PC-9 (cell line): ENCODE results near the gene KIAA1958. TPM values are rescaled to one million over a fixed set of nuclear protein-coding genes. Genes with fewer than 3 reads are reported as not detected.

Experiments
- BruUV-seq: library from RNA; stranded (reverse); fragments of 400-500 nt; replicated peaks from 2 replicates; lab custom pipeline; 2021; lab: Mats Ljungman, UMichigan
- CTCF ChIA-PET: fragments of 300-600 bp; sonication (Branson Sonifier 250); formaldehyde crosslinking; loops from one replicate; lab custom pipeline; 2022; ENCODE audit warnings: antibody characterized with exemption; lab: Charles Lee
- POLR2A ChIA-PET: fragments of 300-600 bp; sonication (Branson Sonifier 250); formaldehyde crosslinking; loops from one replicate; lab custom pipeline; 2022; ENCODE audit warnings: antibody characterized with exemption; ENCODE audit not compliant: unreplicated experiment; lab: Charles Lee
- DNase-seq, 2 experiments: peaks; one replicate each; pipeline versions ENCODE4 v3.0.0 to v3.0.0-alpha.2; 2015 to 2022; ENCODE audit warnings: mixed read lengths in 1 of 2
- H2AFZ ChIP-seq: fragments of 200-600 bp; sonication (generic); 2 replicates; pipeline ENCODE4 v1.8.1; 2017; ENCODE audit warnings: antibody characterized with exemption
- H3F3A ChIP-seq: fragments of 200-600 bp; sonication (generic); 2 replicates; pipeline ENCODE4 v1.8.1; 2017; ENCODE audit warnings: antibody characterized with exemption, mild to moderate bottlenecking, low read depth; ENCODE audit not compliant: insufficient read depth
- H3K27ac ChIP-seq: fragments of 200-600 bp; sonication (generic); 2 replicates; pipeline ENCODE4 v1.6.1; 2016; ENCODE audit warnings: mixed run types
- H3K27me3 ChIP-seq: fragments of 200-600 bp; sonication (generic); 2 replicates; pipeline ENCODE4 v1.6.1; 2016; ENCODE audit warnings: low read depth, mixed run types; ENCODE audit not compliant: insufficient read depth
- H3K36me3 ChIP-seq: fragments of 200-600 bp; sonication (generic); 2 replicates; pipeline ENCODE4 v1.6.1; 2016; ENCODE audit warnings: low read depth, mixed run types
- H3K4me1 ChIP-seq: fragments of 200-600 bp; sonication (generic); replicated peaks from 2 replicates; pipeline ENCODE4 v1.6.1; 2016; ENCODE audit warnings: mixed run types; ENCODE audit not compliant: insufficient read depth
- H3K4me2 ChIP-seq: fragments of 200-600 bp; sonication (generic); 2 replicates; pipeline ENCODE4 v1.6.1; 2017; ENCODE audit warnings: mixed run types
- H3K4me3 ChIP-seq: fragments of 200-600 bp; sonication (generic); 2 replicates; pipeline ENCODE4 v1.6.1; 2016; ENCODE audit warnings: mixed run types
- H3K79me2 ChIP-seq: fragments of 200-600 bp; sonication (generic); 2 replicates; pipeline ENCODE4 v1.6.1; 2017; ENCODE audit warnings: low read depth, mixed run types
- H3K9me2 ChIP-seq: fragments of 200-600 bp; sonication (generic); 2 replicates; pipeline ENCODE4 v1.8.1; 2017; ENCODE audit warnings: mild to moderate bottlenecking; ENCODE audit not compliant: insufficient read depth
- H3K9me3 ChIP-seq: fragments of 200-600 bp; sonication (generic); 2 replicates; pipeline ENCODE4 v1.8.1; 2016; ENCODE audit warnings: low read depth; ENCODE audit not compliant: insufficient read depth
- H4K20me1 ChIP-seq: fragments of 200-600 bp; sonication (generic); 2 replicates; pipeline ENCODE4 v1.8.1; 2017; ENCODE audit not compliant: insufficient read depth
- CTCF ChIP-seq: fragments of 200-600 bp; sonication (generic); conservative IDR thresholded peaks from 2 replicates; pipeline ENCODE4 v1.6.1; 2017; ENCODE audit warnings: mixed run types, antibody characterized with exemption, mild to moderate bottlenecking, moderate library complexity
- EZH2 ChIP-seq: fragments of 200-600 bp; sonication (generic); IDR thresholded peaks from 2 replicates; pipeline ENCODE4 v1.8.0; 2017; ENCODE audit warnings: antibody characterized with exemption, low read depth
- intact Hi-C: fragments of 100-400 bp; cut with micrococcal nuclease; formaldehyde crosslinking; loops from one replicate; pipeline ENCODE4 v1.10.0; 2022; ENCODE audit not compliant: unreplicated experiment
- total RNA-seq: library from RNA; stranded (reverse); gene quantifications from 2 replicates; pipeline ENCODE4 v1.2.3, GENCODE V29; 2021

Gene KIAA1958
- total RNA-seq, 1 experiment from 2014 or later = 19.5 TPM

- no peak overlapping the region for H3K4me3 ChIP-seq
- no peaks in the 10 kb centered on the region for H3K79me2 ChIP-seq
- no peaks in the 10 kb centered on the region for H3K4me1 ChIP-seq
- intact Hi-C loops = no loop called here
- no peaks in the 10 kb centered on the region for H3K27me3 ChIP-seq
- no peaks in the 10 kb centered on the region for H3K9me3 ChIP-seq
- no peak overlapping the region for H2AFZ ChIP-seq
- no TSS peak for BruUV-seq
- H3K27ac ChIP-seq = no peak overlapping the region
- no peaks in the 10 kb centered on the region for H4K20me1 ChIP-seq
- no peak overlapping the region for H3K4me2 ChIP-seq
- ChIA-PET CTCF (no interaction called here), POLR2A (interaction anchor here (0.6 to 0.9 kb wide), 3 partner anchors 165 to 577 kb away, joined by 3 to 10 read pairs (median 3); no protein-coding TSS in a partner anchor)
- H3K9me2 ChIP-seq = no peaks in the 10 kb centered on the region
- no peaks in the 10 kb centered on the region for H3K36me3 ChIP-seq
- H3F3A ChIP-seq = no peaks in the 10 kb centered on the region
- TF ChIP-seq CTCF (no peak), EZH2 (no peak)
- no peak for DNase-seq
Measured at GRCh38 chr9:112654282-112654681, 167.7 kb downstream of the KIAA1958 start.

DNA sequence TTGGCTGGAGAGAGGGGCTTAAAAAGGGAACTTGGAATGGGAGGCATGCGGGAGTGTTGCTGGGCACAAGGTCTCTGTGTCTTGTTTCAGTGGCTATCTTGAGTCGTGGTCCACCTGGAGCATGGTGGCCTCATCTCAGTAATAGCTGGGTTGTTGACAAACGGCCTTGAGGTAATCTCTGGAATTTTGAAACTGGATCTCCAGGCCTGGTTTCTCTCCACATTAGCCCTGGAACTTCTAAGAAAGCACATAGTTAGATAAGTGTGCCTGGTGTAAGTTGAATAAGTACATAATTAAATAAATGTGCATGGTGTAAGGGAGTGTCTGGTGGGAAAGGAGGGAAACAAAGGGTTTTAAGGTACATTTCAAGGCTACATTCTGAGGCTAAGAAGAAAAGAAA, 169.0 kb downstream of the KIAA1958 start:
- H3K27me3 ChIP-seq = no peaks in the 10 kb centered on the region
- H3K9me3 ChIP-seq = no peaks in the 10 kb centered on the region
- no peaks in the 10 kb centered on the region for H3K36me3 ChIP-seq
- H3K4me1 ChIP-seq = no peaks in the 10 kb centered on the region
- no peak overlapping the region for H3K4me3 ChIP-seq
- no peaks in the 10 kb centered on the region for H3K9me2 ChIP-seq
- ChIA-PET POLR2A (no interaction called here), CTCF (no interaction called here)
- no peaks in the 10 kb centered on the region for H3F3A ChIP-seq
- H3K27ac ChIP-seq = no peak overlapping the region
- TF ChIP-seq EZH2 = no peak
- no peak for TF ChIP-seq CTCF
- no peak overlapping the region for H3K4me2 ChIP-seq
- no peak for DNase-seq
- intact Hi-C loops = no loop called here
- no peak overlapping the region for H2AFZ ChIP-seq
- H3K79me2 ChIP-seq = no peaks in the 10 kb centered on the region
- H4K20me1 ChIP-seq = no peaks in the 10 kb centered on the region
- no TSS peak for BruUV-seq

GRCh38 chr9:112659906-112660305, 173.3 kb downstream of the KIAA1958 start:
- intact Hi-C loops = loop anchor here (10.0 kb wide), 1 partner anchor 175 kb away; the partner anchor contains the start of gene KIAA1958
- no peak overlapping the region for H3K4me3 ChIP-seq

More at GRCh38 chr9:112659906-112660305, 173.3 kb downstream of the KIAA1958 start:
- ChIA-PET CTCF (no interaction called here), POLR2A (no interaction called here)
- H3K27ac ChIP-seq = no peak overlapping the region
- H3K27me3 ChIP-seq = no peaks in the 10 kb centered on the region
- H3K9me2 ChIP-seq = no peaks in the 10 kb centered on the region
- TF ChIP-seq EZH2 (no peak), CTCF (no peak)
- no peaks in the 10 kb centered on the region for H3K4me1 ChIP-seq
- no peaks in the 10 kb centered on the region for H4K20me1 ChIP-seq
- no peak overlapping the region for H3K4me2 ChIP-seq
- H3K9me3 ChIP-seq = no peaks in the 10 kb centered on the region
- DNase-seq = no peak
- no peaks in the 10 kb centered on the region for H3K79me2 ChIP-seq
- no peak overlapping the region for H2AFZ ChIP-seq
- no peaks in the 10 kb centered on the region for H3F3A ChIP-seq
- no TSS peak for BruUV-seq
- no peaks in the 10 kb centered on the region; the same call in 1 of the 2 replicates for H3K36me3 ChIP-seq
